LNCAP (cell line): ENCODE measurements around the gene LTA.

Experiments used
- CTCF ChIP-seq: fragments of 450-650 bp; IDR thresholded peaks from 2 replicates; pipeline ENCODE4 v1.5.1; 2017; ENCODE audit warnings: mild to moderate bottlenecking

Gene LTA

GRCh38 chr6:31558318-31558625 is 13.8 kb upstream of the LTA start:
- no peak for TF ChIP-seq CTCF

GRCh38 chr6:31558631-31559500 is 13.2 kb upstream of the LTA start:
- no peak for TF ChIP-seq CTCF

- TF ChIP-seq CTCF: no peak
Measured at GRCh38 chr6:31559606-31559957, 12.5 kb upstream of the LTA start.

- no peak for TF ChIP-seq CTCF
Measured at GRCh38 chr6:31559958-31560696, 12.0 kb upstream of the LTA start.

- TF ChIP-seq CTCF: no peak
Measured at GRCh38 chr6:31560697-31561058, 11.4 kb upstream of the LTA start.

- no peak for TF ChIP-seq CTCF
Measured at GRCh38 chr6:31567531-31568370, 4.3 kb upstream of the LTA start.

GRCh38 chr6:31568537-31568961 is 3.5 kb upstream of the LTA start:
- TF ChIP-seq CTCF: no peak
